Activated CD4-positive, alpha-beta T cell treated with anti-CD3 and anti-CD28 coated beads, Interleukin-2, amount 50 U/mL, for 4 hours (primary cell): ENCODE measurements around the gene C5orf46.
"Not testable (repeated sequence)": the region's sequence is repeated elsewhere in the genome, so short reads cannot be mapped to it uniquely, and the experiment has no call there.

Experiments used
- DNase-seq, 2 experiments: peaks; one replicate each; pipeline ENCODE4 v3.0.0-alpha.2; 2020

C5orf46 gene

GRCh38 chr5:147906326-147907095 lies at the start of gene C5orf46:
Gene C5orf46 (minus strand): TSS chr5:147906538. CDS start chr5:147906501, 37 bp downstream.
- DNase-seq, result no peak

- no peak for DNase-seq
These were observed 48.6 kb upstream of the C5orf46 start for GRCh38 chr5:147954971-147955370.

- DNase-seq, result no peak
These were observed 43.6 kb upstream of the C5orf46 start for GRCh38 chr5:147949711-147950573.

- DNase-seq, result not testable (repeated sequence)
These were observed 40.4 kb upstream of the C5orf46 start for GRCh38 chr5:147946658-147947274.

GRCh38 chr5:147939431-147940114 lies 33.2 kb upstream of the C5orf46 start:
- no peak for DNase-seq

GRCh38 chr5:147935032-147935431 lies 28.7 kb upstream of the C5orf46 start:
- DNase-seq, result no peak

GRCh38 chr5:147930769-147931168 lies 24.4 kb upstream of the C5orf46 start:
- DNase-seq, result no peak

- no peak for DNase-seq
These were observed 21.6 kb upstream of the C5orf46 start for GRCh38 chr5:147927901-147928300.

- DNase-seq, result no peak
These were observed 18.7 kb upstream of the C5orf46 start for GRCh38 chr5:147925020-147925419.

GRCh38 chr5:147921136-147921535 lies 14.8 kb upstream of the C5orf46 start:
- no peak for DNase-seq

GRCh38 chr5:147920420-147921030 lies 14.2 kb upstream of the C5orf46 start:
- no peak for DNase-seq

GRCh38 chr5:147918899-147919298 lies 12.6 kb upstream of the C5orf46 start:
- no peak for DNase-seq

GRCh38 chr5:147918101-147918685 lies 11.9 kb upstream of the C5orf46 start:
- no peak for DNase-seq

- no peak for DNase-seq
These were observed 7.4 kb upstream of the C5orf46 start for GRCh38 chr5:147913786-147914185.

- no peak for DNase-seq
These were observed 5.7 kb upstream of the C5orf46 start for GRCh38 chr5:147912011-147912410.

GRCh38 chr5:147911427-147911826 lies 5.1 kb upstream of the C5orf46 start:
- DNase-seq, result no peak

GRCh38 chr5:147904110-147904509 lies 2.2 kb downstream of the C5orf46 start:
- DNase-seq, result no peak

- DNase-seq, result no peak
These were observed 3.7 kb downstream of the C5orf46 start for GRCh38 chr5:147902609-147903115.

GRCh38 chr5:147901599-147902039 lies 4.7 kb downstream of the C5orf46 start:
- no peak for DNase-seq

GRCh38 chr5:147898875-147899401 lies 7.4 kb downstream of the C5orf46 start:
- DNase-seq, result no peak

GRCh38 chr5:147895864-147896263 lies 10.5 kb downstream of the C5orf46 start:
- no peak for DNase-seq
